GM18951 (cell line): ENCODE data around the gene DCAF7.

Experiments used
- POLR2A ChIP-seq: IDR thresholded peaks from 4 replicates; pipeline ENCODE4 v1.6.1; 2011; ENCODE audit warnings: mild to moderate bottlenecking; ENCODE audit not compliant: insufficient read length, insufficient read depth; ENCODE audit errors: extremely low read depth
- in situ Hi-C: fragments of 300-500 bp; cut with MboI; formaldehyde crosslinking; loops from one replicate; pipeline ENCODE4 v1.12.0; 2022; ENCODE audit warnings: low sequenced_read_pairs, mixed read lengths, inconsistent platforms; ENCODE audit not compliant: unreplicated experiment

The DCAF7 gene

GRCh38 chr17:63543822-63544420 is 6.4 kb upstream of the DCAF7 start:
- TF ChIP-seq POLR2A: no peak
- in situ Hi-C loops: no loop called here

GRCh38 chr17:63544467-63545301 is 5.6 kb upstream of the DCAF7 start:
- TF ChIP-seq POLR2A: no peak
- in situ Hi-C loops: no loop called here

GRCh38 chr17:63546308-63547082 is 3.8 kb upstream of the DCAF7 start:
- in situ Hi-C loops: no loop called here
- no peak for TF ChIP-seq POLR2A

GRCh38 chr17:63547083-63547523 is 3.2 kb upstream of the DCAF7 start:
- in situ Hi-C loops: no loop called here
- no peak for TF ChIP-seq POLR2A

- in situ Hi-C loops: no loop called here
- no peak for TF ChIP-seq POLR2A
These were observed 860 bp upstream of the DCAF7 start for GRCh38 chr17:63549289-63549945.

GRCh38 chr17:63550817-63551639 is 751 bp downstream of the DCAF7 start:
- TF ChIP-seq POLR2A: no peak
- in situ Hi-C loops: no loop called here

GRCh38 chr17:63552211-63552610 is 1.9 kb downstream of the DCAF7 start:
- in situ Hi-C loops: no loop called here
- TF ChIP-seq POLR2A: no peak

- in situ Hi-C loops: no loop called here
- no peak for TF ChIP-seq POLR2A
These were observed 5.4 kb downstream of the DCAF7 start for GRCh38 chr17:63555500-63556156.

- in situ Hi-C loops: no loop called here
- no peak for TF ChIP-seq POLR2A
These were observed 7.1 kb downstream of the DCAF7 start for GRCh38 chr17:63557416-63557815.

- in situ Hi-C loops: no loop called here
- TF ChIP-seq POLR2A: no peak
These were observed 8.2 kb downstream of the DCAF7 start for GRCh38 chr17:63558441-63558840.

GRCh38 chr17:63561819-63562218 is 11.5 kb downstream of the DCAF7 start:
- in situ Hi-C loops: no loop called here
- TF ChIP-seq POLR2A: no peak

GRCh38 chr17:63563339-63563738 is 13.1 kb downstream of the DCAF7 start:
- no peak for TF ChIP-seq POLR2A
- in situ Hi-C loops: no loop called here
